Measurements from ENCODE around the gene PPP6C. TPM values are rescaled to one million over a fixed set of nuclear protein-coding genes. Genes with fewer than 3 reads are reported as not detected.
A peak's percentile ranks its signal among the peaks of the same experiment; 100 is the strongest.

Gene PPP6C
- total and polyA plus RNA-seq, 7 experiments from 2014 or later: 32.9 to 56.5 (median 50.7) TPM

- H3K27ac ChIP-seq (ENCODE audit: low read depth, low read length): peak overlapping the region; percentile 70
Measured at GRCh38 chr9:125142560-125143376, 46.8 kb downstream of the PPP6C start.

GRCh38 chr9:125141751-125142150, 47.9 kb downstream of the PPP6C start:
- H3K27ac ChIP-seq (ENCODE audit: low read depth, low read length): no peak overlapping the region
- peak overlapping the region; percentile 73 for H3K4me3 ChIP-seq (ENCODE audit: low read length)
- ATAC-seq: no peak

More at GRCh38 chr9:125142560-125143376, 46.8 kb downstream of the PPP6C start:
- H3K27me3 Mint-ChIP-seq: no peaks in the 10 kb centered on the region
- H3K9me3 Mint-ChIP-seq: no peaks in the 10 kb centered on the region
- H3K36me3 Mint-ChIP-seq: peaks cover 4 to 17% (median 10%) of the 10 kb centered on the region in 5 donors
- Histone ChIP-seq H3K4me1 (ENCODE audit: control insufficient read depth in 2 of 2, insufficient read depth in 2 of 2, low read length in 2 of 2) (peaks cover 0 to 17% of the 10 kb centered on the region in 2 donors), H3K9me3 (ENCODE audit: control insufficient read depth in 2 of 3, low read length in 3 of 3) (no peaks in the 10 kb centered on the region), H3K36me3 (ENCODE audit: control insufficient read depth in 2 of 3, insufficient read depth in 3 of 3, low read length in 3 of 3) (no peaks in the 10 kb centered on the region), H3K4me3 (ENCODE audit: low read length) (peak overlapping the region; percentile 73), H3K27me3 (ENCODE audit: control insufficient read depth in 2 of 2, insufficient read depth in 2 of 2, low read length in 2 of 2) (no peaks in the 10 kb centered on the region)
- H3K27ac Mint-ChIP-seq: peak overlapping the region; percentile 68 to 94 (median 89)
- peak in 4 of 9 donors; percentile 15 to 40 (median 34) for DNase-seq
- peaks cover 22 to 55% (median 44%) of the 10 kb centered on the region in 7 donors for H3K4me1 Mint-ChIP-seq
- intact Hi-C loops (cut with micrococcal nuclease): loop anchor here (1.0 to 5.0 kb wide), 19 partner anchors 16 to 371 kb away; partner anchors contain the start of genes GOLGA1 (in 2 of the 2), HSPA5 (in 2 of the 2), ARPC5L (in 1 of the 2) and GAPVD1 (in 1 of the 2)
- H3K4me3 Mint-ChIP-seq: peak overlapping the region; percentile 90 to 99 (median 97)
- POLR2A ChIA-PET: interaction anchor here (0.6 to 5.0 kb wide), 12 partner anchors 9 to 201 kb away, joined by 3 to 39 read pairs (median 5); partner anchors contain the start of genes GOLGA1, HSPA5 and RABEPK
- peak; percentile 13 for ATAC-seq
- CTCF ChIA-PET: interaction anchor here (1.1 to 4.4 kb wide), 3 partner anchors 16 to 74 kb away, joined by 3 to 25 read pairs (median 9); no protein-coding TSS in a partner anchor

GRCh38 chr9:125141251-125141650, 48.4 kb downstream of the PPP6C start:
- Mint-ChIP-seq H3K4me1 (peaks cover 21 to 50% (median 43%) of the 10 kb centered on the region in 7 donors), H3K4me3 (peak overlapping the region in 5 of 10 donors; percentile 1 to 98 (median 93)), H3K9me3 (no peaks in the 10 kb centered on the region), H3K27me3 (no peaks in the 10 kb centered on the region), H3K36me3 (peaks cover 4 to 20% (median 11%) of the 10 kb centered on the region in 5 donors), H3K27ac (no peak overlapping the region)
- Histone ChIP-seq H3K4me1 (ENCODE audit: control insufficient read depth in 2 of 2, insufficient read depth in 2 of 2, low read length in 2 of 2) (peaks cover 0 to 17% of the 10 kb centered on the region in 2 donors), H3K36me3 (ENCODE audit: control insufficient read depth in 2 of 3, insufficient read depth in 3 of 3, low read length in 3 of 3) (no peaks in the 10 kb centered on the region), H3K4me3 (ENCODE audit: low read length) (no peak overlapping the region), H3K27ac (ENCODE audit: low read depth, low read length) (no peak overlapping the region), H3K9me3 (ENCODE audit: control insufficient read depth in 2 of 3, low read length in 3 of 3) (no peaks in the 10 kb centered on the region), H3K27me3 (ENCODE audit: control insufficient read depth in 2 of 2, insufficient read depth in 2 of 2, low read length in 2 of 2) (no peaks in the 10 kb centered on the region)
- ATAC-seq: no peak
- DNase-seq: no peak
- intact Hi-C loops (cut with micrococcal nuclease): loop anchor here (5.0 kb wide), 4 partner anchors 74 to 289 kb away; partner anchors contain the start of gene WDR38 (in 1 of the 2)
- ChIA-PET CTCF (interaction anchor here (4.4 kb wide), 1 partner anchor 15 kb away, joined by 25 read pairs; no protein-coding TSS in a partner anchor), POLR2A (interaction anchor here (1.1 to 5.0 kb wide), 5 partner anchors 8 to 200 kb away, joined by 3 to 39 read pairs (median 4); partner anchors contain the start of gene GOLGA1)

More at GRCh38 chr9:125141751-125142150, 47.9 kb downstream of the PPP6C start:
- intact Hi-C loops (cut with micrococcal nuclease): loop anchor here (2.0 to 5.0 kb wide), 7 partner anchors 53 to 289 kb away; partner anchors contain the start of genes ARPC5L (in 1 of the 2), HSPA5 (in 1 of the 2) and WDR38 (in 1 of the 2)
- no peak for DNase-seq
- ChIA-PET POLR2A (interaction anchor here (0.9 to 5.0 kb wide), 7 partner anchors 8 to 99 kb away, joined by 3 to 39 read pairs (median 4); partner anchors contain the start of gene HSPA5), CTCF (interaction anchor here (2.5 to 4.4 kb wide), 2 partner anchors 15 to 19 kb away, joined by 9 to 25 read pairs; no protein-coding TSS in a partner anchor)
- Histone ChIP-seq H3K9me3 (ENCODE audit: control insufficient read depth in 2 of 3, low read length in 3 of 3) (no peaks in the 10 kb centered on the region), H3K36me3 (ENCODE audit: control insufficient read depth in 2 of 3, insufficient read depth in 3 of 3, low read length in 3 of 3) (no peaks in the 10 kb centered on the region), H3K4me1 (ENCODE audit: control insufficient read depth in 2 of 2, insufficient read depth in 2 of 2, low read length in 2 of 2) (peaks cover 0 to 17% of the 10 kb centered on the region in 2 donors), H3K27me3 (ENCODE audit: control insufficient read depth in 2 of 2, insufficient read depth in 2 of 2, low read length in 2 of 2) (no peaks in the 10 kb centered on the region)
- H3K27ac Mint-ChIP-seq: peak overlapping the region in 6 of 9 donors; percentile 68 to 92 (median 82)
- H3K9me3 Mint-ChIP-seq: no peaks in the 10 kb centered on the region
- H3K4me1 Mint-ChIP-seq: peaks cover 21 to 52% (median 44%) of the 10 kb centered on the region in 7 donors
- H3K27me3 Mint-ChIP-seq: no peaks in the 10 kb centered on the region
- peaks cover 4 to 20% (median 11%) of the 10 kb centered on the region in 5 donors for H3K36me3 Mint-ChIP-seq
- peak overlapping the region; percentile 90 to 99 (median 97) for H3K4me3 Mint-ChIP-seq

GRCh38 chr9:125140576-125140975, 49.0 kb downstream of the PPP6C start:
- DNase-seq (no peak), ATAC-seq (no peak)
- no peak overlapping the region for H3K27ac ChIP-seq (ENCODE audit: low read depth, low read length)
- POLR2A ChIA-PET: interaction anchor here (1.1 to 5.0 kb wide), 3 partner anchors 13 to 199 kb away, joined by 3 to 39 read pairs (median 4); partner anchors contain the start of gene GOLGA1
- H3K27me3 Mint-ChIP-seq: no peaks in the 10 kb centered on the region
- no peaks in the 10 kb centered on the region for H3K27me3 ChIP-seq (ENCODE audit: control insufficient read depth in 2 of 2, insufficient read depth in 2 of 2, low read length in 2 of 2)
- peaks cover 4 to 20% (median 11%) of the 10 kb centered on the region in 5 donors for H3K36me3 Mint-ChIP-seq
- peaks cover 21 to 45% (median 39%) of the 10 kb centered on the region in 7 donors for H3K4me1 Mint-ChIP-seq
- H3K9me3 Mint-ChIP-seq: no peaks in the 10 kb centered on the region
- H3K36me3 ChIP-seq (ENCODE audit: control insufficient read depth in 2 of 3, insufficient read depth in 3 of 3, low read length in 3 of 3): no peaks in the 10 kb centered on the region
- CTCF ChIA-PET: interaction anchor here (0.6 to 4.4 kb wide), 4 partner anchors 9 to 368 kb away, joined by 3 to 25 read pairs (median 4); no protein-coding TSS in a partner anchor
- H3K4me3 Mint-ChIP-seq: no peak overlapping the region
- intact Hi-C loops (cut with micrococcal nuclease): loop anchor here (5.0 kb wide), 4 partner anchors 73 to 288 kb away; partner anchors contain the start of gene WDR38 (in 1 of the 2)
- no peaks in the 10 kb centered on the region for H3K9me3 ChIP-seq (ENCODE audit: control insufficient read depth in 2 of 3, low read length in 3 of 3)
- H3K27ac Mint-ChIP-seq: no peak overlapping the region
- H3K4me1 ChIP-seq (ENCODE audit: control insufficient read depth in 2 of 2, insufficient read depth in 2 of 2, low read length in 2 of 2): peaks cover 0 to 17% of the 10 kb centered on the region in 2 donors
- no peak overlapping the region for H3K4me3 ChIP-seq (ENCODE audit: low read length)

GRCh38 chr9:125137200-125137599, 52.4 kb downstream of the PPP6C start:
- peak overlapping the region in 1 of 9 donors; percentile 24 for H3K27ac Mint-ChIP-seq
- H3K9me3 ChIP-seq (ENCODE audit: control insufficient read depth in 2 of 3, low read length in 3 of 3): no peaks in the 10 kb centered on the region
- DNase-seq (no peak), ATAC-seq (no peak)
- peaks cover 0 to 11% of the 10 kb centered on the region in 2 donors for H3K4me1 ChIP-seq (ENCODE audit: control insufficient read depth in 2 of 2, insufficient read depth in 2 of 2, low read length in 2 of 2)
- H3K4me3 ChIP-seq (ENCODE audit: low read length): no peak overlapping the region
- ChIA-PET CTCF (no interaction called here), POLR2A (interaction anchor here (0.7 kb wide), 1 partner anchor 10 kb away, joined by 4 read pairs; no protein-coding TSS in a partner anchor)
- no peaks in the 10 kb centered on the region for H3K27me3 ChIP-seq (ENCODE audit: control insufficient read depth in 2 of 2, insufficient read depth in 2 of 2, low read length in 2 of 2)
- H3K4me1 Mint-ChIP-seq: peaks cover 21 to 56% (median 50%) of the 10 kb centered on the region in 7 donors
- no peaks in the 10 kb centered on the region for H3K36me3 ChIP-seq (ENCODE audit: control insufficient read depth in 2 of 3, insufficient read depth in 3 of 3, low read length in 3 of 3)
- no peaks in the 10 kb centered on the region for H3K27me3 Mint-ChIP-seq
- intact Hi-C loops (cut with micrococcal nuclease): no loop called here
- peaks cover 4 to 32% (median 17%) of the 10 kb centered on the region in 5 donors for H3K36me3 Mint-ChIP-seq
- peaks cover 0 to 12% (median 0%) of the 10 kb centered on the region in 11 donors for H3K9me3 Mint-ChIP-seq
- H3K4me3 Mint-ChIP-seq: no peak overlapping the region
- no peak overlapping the region for H3K27ac ChIP-seq (ENCODE audit: low read depth, low read length)

- no peaks in the 10 kb centered on the region for H3K27me3 ChIP-seq (ENCODE audit: control insufficient read depth in 2 of 2, insufficient read depth in 2 of 2, low read length in 2 of 2)
- H3K27ac Mint-ChIP-seq: no peak overlapping the region
- no peak overlapping the region for H3K27ac ChIP-seq (ENCODE audit: low read depth, low read length)
- H3K4me1 Mint-ChIP-seq: peaks cover 22 to 51% (median 44%) of the 10 kb centered on the region in 7 donors
- ATAC-seq (no peak), DNase-seq (no peak)
- H3K27me3 Mint-ChIP-seq: no peaks in the 10 kb centered on the region
- no peaks in the 10 kb centered on the region for H3K9me3 ChIP-seq (ENCODE audit: control insufficient read depth in 2 of 3, low read length in 3 of 3)
- intact Hi-C loops (cut with micrococcal nuclease): no loop called here
- H3K4me1 ChIP-seq (ENCODE audit: control insufficient read depth in 2 of 2, insufficient read depth in 2 of 2, low read length in 2 of 2): no peaks in the 10 kb centered on the region
- H3K4me3 ChIP-seq (ENCODE audit: low read length): no peak overlapping the region
- H3K36me3 ChIP-seq (ENCODE audit: control insufficient read depth in 2 of 3, insufficient read depth in 3 of 3, low read length in 3 of 3): no peaks in the 10 kb centered on the region
- ChIA-PET CTCF (no interaction called here), POLR2A (interaction anchor here (1.3 kb wide), 1 partner anchor 9 kb away, joined by 3 read pairs; no protein-coding TSS in a partner anchor)
- peaks cover 0 to 12% (median 0%) of the 10 kb centered on the region in 11 donors for H3K9me3 Mint-ChIP-seq
- H3K36me3 Mint-ChIP-seq: peaks cover 4 to 32% (median 17%) of the 10 kb centered on the region in 5 donors
- H3K4me3 Mint-ChIP-seq: no peak overlapping the region
Measured at GRCh38 chr9:125134976-125135375, 54.6 kb downstream of the PPP6C start.

All from naive thymus-derived CD4-positive, alpha-beta T cell (primary cell).